GM21786 (cell line): ENCODE data around the gene XCL1.
"Not testable (repeated sequence)": the region's sequence is repeated elsewhere in the genome, so short reads cannot be mapped to it uniquely, and the experiment has no call there.

Source experiments
- ATAC-seq: cut with Tn5 transposase; IDR thresholded peaks from one replicate; pipeline ENCODE4 v1.9.1; 2021; ENCODE audit not compliant: unreplicated experiment

XCL1 gene, protein sequence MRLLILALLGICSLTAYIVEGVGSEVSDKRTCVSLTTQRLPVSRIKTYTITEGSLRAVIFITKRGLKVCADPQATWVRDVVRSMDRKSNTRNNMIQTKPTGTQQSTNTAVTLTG

GRCh38 chr1:168576245-168576688 is at the start of gene XCL1:
XCL1 (plus strand) TSS chr1:168576605; CDS start chr1:168576638, 33 bp downstream.
- not testable (repeated sequence) for ATAC-seq

- no peak for ATAC-seq
These were observed 46.9 kb upstream of the XCL1 start for GRCh38 chr1:168529518-168529917.

DNA sequence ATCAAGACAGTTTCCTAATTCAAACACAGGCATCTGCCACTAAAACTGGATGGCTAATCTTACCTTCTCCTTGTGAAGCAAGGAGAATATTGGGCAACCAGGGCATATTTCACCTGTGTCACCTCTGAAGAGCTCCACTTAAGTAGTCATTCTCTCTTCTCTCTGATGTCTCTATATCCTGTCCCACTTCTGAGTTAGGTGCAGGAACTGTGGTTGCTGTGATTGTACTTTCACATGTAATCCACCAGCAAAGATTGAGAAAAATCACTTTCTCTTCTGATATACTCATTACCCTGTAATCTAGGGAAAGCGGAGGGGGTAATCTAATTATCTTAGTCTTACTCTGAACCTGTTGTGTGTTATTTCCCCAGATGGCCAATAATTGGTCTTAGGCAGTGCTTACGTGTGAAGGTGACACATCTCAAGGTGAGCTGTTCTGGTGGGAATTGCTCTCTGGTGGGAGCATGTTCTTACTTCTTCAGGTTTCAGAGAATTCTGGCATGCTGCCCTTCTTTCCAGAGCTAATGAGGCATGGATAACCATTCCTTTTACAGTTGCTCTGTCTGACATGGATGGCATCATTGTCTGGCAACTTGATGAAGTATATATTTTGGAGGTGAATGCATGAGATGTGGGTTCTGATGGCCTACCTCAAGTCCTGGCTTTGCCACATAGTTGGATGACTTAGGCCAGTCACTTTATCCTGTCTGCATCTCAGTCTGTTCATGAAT is 44.6 kb upstream of the XCL1 start:
- no peak for ATAC-seq

GRCh38 chr1:168535536-168535935 is 40.9 kb upstream of the XCL1 start:
- ATAC-seq = peak; percentile 97

DNA sequence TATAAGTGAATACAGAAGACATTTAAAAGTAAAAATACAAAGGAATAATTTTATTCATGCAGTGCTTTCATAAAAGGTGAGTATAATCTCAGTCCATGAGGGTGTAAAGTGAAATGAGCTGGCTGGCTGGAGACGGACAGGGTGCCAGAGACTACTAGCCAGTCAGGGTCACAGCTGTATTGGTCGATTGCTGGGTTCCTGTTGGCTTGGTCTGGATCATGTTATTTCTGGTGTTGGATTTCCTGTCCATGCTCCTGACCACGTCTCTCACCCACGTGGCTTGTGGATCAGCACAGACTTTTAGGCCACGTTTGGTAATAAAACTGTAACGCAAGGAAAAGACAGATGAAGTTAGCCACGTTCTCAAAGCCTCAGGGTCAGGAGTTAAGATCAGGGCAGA is 35.6 kb upstream of the XCL1 start:
- ATAC-seq = not testable (repeated sequence)

- not testable (repeated sequence) for ATAC-seq
These were observed 33.4 kb upstream of the XCL1 start for GRCh38 chr1:168542978-168543377.

GRCh38 chr1:168543840-168544498 is 32.4 kb upstream of the XCL1 start, which contains the start of gene XCL2:
XCL2 (minus strand) TSS chr1:168543997; CDS start chr1:168543964, 33 bp downstream.
- not testable (repeated sequence) for ATAC-seq

- not testable (repeated sequence) for ATAC-seq
These were observed 30.5 kb upstream of the XCL1 start for GRCh38 chr1:168545678-168546552.

GRCh38 chr1:168546553-168546895 is 29.9 kb upstream of the XCL1 start:
- ATAC-seq = not testable (repeated sequence)

DNA sequence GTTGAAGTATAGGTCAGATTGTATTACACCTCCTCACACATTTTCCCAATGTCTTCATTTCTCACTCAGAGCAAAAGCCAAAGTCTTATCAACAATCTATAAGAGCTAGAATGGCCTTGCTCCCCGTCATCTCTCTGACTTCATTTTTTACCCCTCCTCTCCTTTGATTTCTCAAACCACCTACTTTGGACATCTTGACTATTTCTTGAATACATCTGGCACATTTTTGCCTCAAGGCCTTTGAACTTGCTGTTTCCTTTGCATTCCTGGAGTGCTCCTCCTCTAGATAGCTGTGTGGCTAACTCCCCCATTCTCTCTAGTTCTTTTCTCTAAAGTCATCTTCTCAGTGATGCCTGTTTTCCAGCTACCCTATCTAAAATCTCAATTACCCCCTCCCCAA is 25.4 kb upstream of the XCL1 start:
- no peak for ATAC-seq

- no peak for ATAC-seq
These were observed 24.7 kb upstream of the XCL1 start for GRCh38 chr1:168551688-168552087.

- no peak for ATAC-seq
These were observed 23.4 kb upstream of the XCL1 start for GRCh38 chr1:168552961-168553360.

DNA sequence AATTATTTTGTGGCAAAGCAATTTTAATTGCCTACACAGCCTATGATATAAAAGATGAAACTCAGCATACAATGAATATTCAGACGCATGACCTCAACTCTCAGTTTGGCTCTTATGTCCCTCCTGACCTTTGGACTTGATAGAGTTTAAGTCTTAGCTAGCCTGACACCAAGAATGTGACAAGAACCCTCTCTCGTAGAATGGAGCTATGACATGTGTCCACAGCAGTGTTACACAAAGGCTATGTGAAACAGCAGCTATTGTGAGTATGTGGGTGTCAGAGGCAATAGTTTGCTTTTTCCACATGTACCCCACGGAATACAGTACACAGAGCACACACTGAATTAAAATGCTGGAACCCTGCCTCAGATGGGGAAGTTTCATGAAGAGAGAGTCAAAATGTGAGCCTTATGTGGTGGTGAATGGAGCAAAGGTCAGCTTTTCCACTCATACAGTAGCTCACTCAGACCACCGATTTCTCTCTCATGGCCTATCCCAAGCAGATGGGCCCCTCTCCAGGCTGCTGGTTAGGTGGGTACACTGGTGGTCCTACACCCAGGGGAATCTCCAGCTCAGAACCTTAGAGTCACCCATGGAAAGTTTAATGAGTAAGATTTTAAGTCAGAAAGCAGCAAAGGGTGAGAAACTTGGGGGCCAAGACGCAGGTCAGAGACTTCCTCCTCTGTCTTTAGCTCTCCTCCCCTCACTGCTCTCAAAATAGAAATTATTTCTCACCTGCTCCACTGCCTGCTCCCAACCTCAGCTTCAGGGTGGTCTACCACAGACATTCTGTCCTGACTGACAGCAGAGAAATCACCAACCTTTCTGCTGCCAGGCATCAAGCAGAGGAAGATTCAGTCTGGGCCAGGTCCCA is 22.5 kb upstream of the XCL1 start:
- ATAC-seq = no peak

GRCh38 chr1:168554603-168555483 is 21.6 kb upstream of the XCL1 start:
- no peak for ATAC-seq

DNA sequence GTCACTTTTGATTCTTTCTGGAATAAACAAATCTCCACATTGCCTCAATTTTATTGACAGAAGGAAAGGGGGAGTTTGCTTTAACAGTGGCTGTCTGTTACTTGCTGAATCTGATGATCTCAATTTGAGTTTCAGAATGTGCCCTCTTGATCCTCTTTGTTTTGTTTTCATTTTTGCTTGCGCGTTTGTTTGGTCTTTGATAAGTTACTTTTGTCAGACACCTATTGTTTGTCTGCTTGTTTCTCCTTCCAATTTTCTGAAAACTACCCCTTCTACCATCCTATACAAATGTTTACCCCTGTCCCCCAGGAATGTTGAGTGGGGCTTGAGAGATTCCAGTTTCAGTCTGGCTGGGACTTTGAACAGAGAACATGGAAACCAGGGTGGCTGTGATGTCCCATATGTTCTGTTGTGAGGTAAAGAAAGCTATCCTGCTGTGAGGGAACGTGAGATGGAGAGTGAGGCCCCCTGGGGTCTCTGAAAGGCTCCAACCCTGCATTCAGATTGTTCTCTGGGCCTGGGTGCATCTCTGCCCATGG is 20.8 kb upstream of the XCL1 start:
- ATAC-seq = no peak

DNA sequence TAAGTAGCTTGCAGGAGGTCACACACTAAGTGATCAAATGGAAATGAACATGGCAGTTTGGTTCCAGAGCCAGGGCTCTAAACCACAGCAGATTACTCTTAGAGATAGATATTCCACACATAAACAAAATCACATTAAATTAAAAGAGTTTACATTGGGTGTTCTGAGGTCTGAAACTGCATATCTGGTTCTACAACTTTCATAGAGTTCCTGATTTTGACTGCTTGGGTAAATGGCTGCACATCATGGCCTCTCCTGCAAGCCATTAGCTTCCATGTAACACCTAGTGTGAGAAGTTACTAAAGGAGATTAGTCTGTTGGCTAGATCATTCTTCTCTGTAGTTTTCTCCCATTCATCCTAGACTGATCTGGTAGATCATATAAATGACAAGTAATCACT is 19.8 kb upstream of the XCL1 start:
- no peak for ATAC-seq

- no peak for ATAC-seq
These were observed 16.0 kb upstream of the XCL1 start for GRCh38 chr1:168560370-168560769.

- ATAC-seq = no peak
These were observed 14.4 kb upstream of the XCL1 start for GRCh38 chr1:168561989-168562388.

- ATAC-seq = no peak
These were observed 10.6 kb upstream of the XCL1 start for GRCh38 chr1:168565825-168566224.
